Raji (cell line): ENCODE results near the gene FREM2.

Source experiments
- POLR2A ChIP-seq: IDR thresholded peaks from 2 replicates; pipeline ENCODE4 v1.6.1; 2011; ENCODE audit warnings: low read depth, low read length, control low read depth; ENCODE audit not compliant: insufficient read depth

Gene FREM2, protein sequence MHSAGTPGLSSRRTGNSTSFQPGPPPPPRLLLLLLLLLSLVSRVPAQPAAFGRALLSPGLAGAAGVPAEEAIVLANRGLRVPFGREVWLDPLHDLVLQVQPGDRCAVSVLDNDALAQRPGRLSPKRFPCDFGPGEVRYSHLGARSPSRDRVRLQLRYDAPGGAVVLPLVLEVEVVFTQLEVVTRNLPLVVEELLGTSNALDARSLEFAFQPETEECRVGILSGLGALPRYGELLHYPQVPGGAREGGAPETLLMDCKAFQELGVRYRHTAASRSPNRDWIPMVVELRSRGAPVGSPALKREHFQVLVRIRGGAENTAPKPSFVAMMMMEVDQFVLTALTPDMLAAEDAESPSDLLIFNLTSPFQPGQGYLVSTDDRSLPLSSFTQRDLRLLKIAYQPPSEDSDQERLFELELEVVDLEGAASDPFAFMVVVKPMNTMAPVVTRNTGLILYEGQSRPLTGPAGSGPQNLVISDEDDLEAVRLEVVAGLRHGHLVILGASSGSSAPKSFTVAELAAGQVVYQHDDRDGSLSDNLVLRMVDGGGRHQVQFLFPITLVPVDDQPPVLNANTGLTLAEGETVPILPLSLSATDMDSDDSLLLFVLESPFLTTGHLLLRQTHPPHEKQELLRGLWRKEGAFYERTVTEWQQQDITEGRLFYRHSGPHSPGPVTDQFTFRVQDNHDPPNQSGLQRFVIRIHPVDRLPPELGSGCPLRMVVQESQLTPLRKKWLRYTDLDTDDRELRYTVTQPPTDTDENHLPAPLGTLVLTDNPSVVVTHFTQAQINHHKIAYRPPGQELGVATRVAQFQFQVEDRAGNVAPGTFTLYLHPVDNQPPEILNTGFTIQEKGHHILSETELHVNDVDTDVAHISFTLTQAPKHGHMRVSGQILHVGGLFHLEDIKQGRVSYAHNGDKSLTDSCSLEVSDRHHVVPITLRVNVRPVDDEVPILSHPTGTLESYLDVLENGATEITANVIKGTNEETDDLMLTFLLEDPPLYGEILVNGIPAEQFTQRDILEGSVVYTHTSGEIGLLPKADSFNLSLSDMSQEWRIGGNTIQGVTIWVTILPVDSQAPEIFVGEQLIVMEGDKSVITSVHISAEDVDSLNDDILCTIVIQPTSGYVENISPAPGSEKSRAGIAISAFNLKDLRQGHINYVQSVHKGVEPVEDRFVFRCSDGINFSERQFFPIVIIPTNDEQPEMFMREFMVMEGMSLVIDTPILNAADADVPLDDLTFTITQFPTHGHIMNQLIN (N-terminal part only)

DNA sequence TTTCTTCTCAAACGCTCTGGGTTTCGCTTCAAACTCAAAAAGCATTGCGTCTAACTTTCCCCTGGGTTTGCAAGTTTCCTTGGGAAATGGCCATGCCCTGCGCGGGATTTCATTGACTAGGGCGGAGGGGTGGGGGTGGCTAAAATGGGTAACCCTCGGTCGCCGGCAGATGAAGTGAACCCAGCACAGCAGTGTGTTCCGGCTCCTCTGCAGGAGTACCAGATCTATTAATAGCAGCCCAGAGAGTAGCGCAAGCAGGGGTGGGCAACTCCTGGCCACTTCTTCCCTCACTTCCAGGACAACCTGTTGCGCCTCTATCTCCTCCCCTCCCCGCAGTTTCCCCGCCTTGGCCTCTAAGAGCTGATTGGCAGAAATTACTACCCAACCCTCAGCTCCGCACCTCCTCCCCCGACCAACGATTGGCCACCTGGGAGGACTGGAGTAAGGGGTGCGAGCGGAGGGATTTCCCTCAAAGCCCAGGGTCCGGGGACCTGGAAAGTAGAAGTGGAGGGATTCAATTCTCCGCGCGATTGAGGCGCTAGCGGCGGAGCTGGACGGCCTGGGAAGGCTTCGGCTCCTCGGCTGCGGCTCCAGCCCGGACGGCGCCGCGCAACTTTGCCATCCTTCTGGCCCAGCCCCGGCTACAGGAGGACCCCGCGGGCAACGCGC, at the start of gene FREM2:
Gene FREM2, plus strand, starts transcription at position 501 of the 669 bp plus-strand sequence. CDS start 268 bp downstream, outside the sequence.
- no peak for TF ChIP-seq POLR2A

- TF ChIP-seq POLR2A = no peak
Measured at GRCh38 chr13:38637576-38637975, 49.3 kb upstream of the FREM2 start.

DNA sequence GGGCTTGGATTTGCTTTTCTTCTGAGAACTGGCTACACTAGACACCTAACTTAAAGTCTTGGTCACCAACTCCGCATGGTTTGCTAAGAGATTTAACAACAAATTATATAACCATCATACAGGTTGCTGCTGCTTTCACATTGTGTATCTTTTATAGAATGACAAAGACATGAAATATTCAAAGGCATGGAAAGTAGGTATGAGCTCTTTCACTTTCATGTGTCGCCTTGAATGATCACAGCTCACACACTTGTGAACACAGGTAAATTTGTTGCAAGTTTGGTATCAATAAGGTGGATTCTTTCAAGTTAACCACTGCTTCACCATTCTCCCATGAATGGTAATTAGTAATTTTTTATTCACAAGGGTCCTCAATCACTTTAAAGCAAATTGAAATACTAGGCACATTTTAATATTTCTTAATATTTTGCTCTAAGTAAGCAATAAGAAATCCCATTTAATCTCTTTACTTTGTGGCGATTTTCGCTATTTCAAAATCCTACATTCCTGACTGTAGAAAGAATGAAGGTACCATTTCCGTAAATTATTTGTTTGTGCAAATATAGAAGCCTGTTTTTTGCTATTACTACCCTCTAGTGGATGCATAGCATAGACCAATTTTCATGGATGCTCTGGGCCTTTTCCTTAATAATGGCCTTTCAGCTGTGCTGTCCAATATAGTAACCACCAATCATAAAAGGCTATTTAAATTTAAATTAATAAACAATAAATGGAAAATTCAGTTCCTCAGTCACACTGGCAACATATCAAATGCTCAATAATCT, 45.5 kb upstream of the FREM2 start:
- no peak for TF ChIP-seq POLR2A

GRCh38 chr13:38647312-38647711, 39.6 kb upstream of the FREM2 start:
- no peak for TF ChIP-seq POLR2A

- no peak for TF ChIP-seq POLR2A
Measured at GRCh38 chr13:38648912-38649311, 38.0 kb upstream of the FREM2 start.

- no peak for TF ChIP-seq POLR2A
Measured at GRCh38 chr13:38656699-38657098, 30.2 kb upstream of the FREM2 start.

DNA sequence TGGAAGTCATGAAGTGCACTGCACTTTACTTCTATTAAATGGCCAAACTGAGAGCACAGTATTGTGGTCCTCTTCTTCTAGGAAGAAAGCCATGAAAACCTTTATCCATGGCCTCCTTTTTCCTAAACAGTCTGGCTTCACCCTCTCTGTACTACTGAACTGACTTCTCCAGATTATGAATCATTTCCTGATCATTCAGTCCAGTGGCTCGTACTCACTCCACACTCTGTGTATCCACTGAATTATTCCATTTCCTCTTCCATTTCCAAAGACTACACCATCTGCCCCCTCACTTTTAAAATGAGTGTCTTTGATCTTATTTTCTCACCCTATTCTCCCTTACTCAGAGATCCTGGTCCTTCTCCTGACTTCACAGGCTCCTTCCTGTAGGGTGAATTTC, 29.7 kb upstream of the FREM2 start:
- no peak for TF ChIP-seq POLR2A

GRCh38 chr13:38658906-38659305, 28.0 kb upstream of the FREM2 start:
- no peak for TF ChIP-seq POLR2A

GRCh38 chr13:38661010-38661675, 25.7 kb upstream of the FREM2 start:
- no peak for TF ChIP-seq POLR2A

GRCh38 chr13:38662362-38662761, 24.5 kb upstream of the FREM2 start:
- TF ChIP-seq POLR2A = no peak

GRCh38 chr13:38664906-38665305, 22.0 kb upstream of the FREM2 start:
- no peak for TF ChIP-seq POLR2A

DNA sequence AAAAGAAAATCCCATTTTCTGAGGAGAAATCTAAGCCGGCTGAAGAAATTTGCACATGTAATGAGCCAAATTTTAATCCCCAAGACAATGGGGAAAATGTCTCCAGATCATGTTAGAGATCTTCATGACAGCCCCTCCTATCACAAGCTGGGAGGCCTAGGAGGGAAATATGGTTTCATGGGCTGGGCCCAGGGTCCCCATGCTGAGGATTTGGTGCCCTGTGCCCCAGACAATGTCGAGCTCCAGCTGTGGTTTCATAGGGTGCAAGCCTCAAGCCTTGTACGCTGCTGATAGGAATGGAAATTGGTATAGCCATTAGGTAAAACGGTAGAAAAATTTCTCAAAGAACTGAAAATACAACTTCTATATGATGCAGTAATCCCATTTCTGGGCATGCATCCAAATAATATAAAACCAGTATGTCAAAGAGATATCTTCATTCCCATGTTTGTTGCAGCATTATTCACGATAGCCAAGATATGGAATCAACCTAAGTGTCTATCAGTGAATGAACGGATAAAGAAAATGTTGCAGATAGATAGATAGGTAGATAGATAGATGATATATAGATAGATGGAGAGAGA, 19.3 kb upstream of the FREM2 start:
- TF ChIP-seq POLR2A = no peak
